ENCODE data around the gene KIAA1755. TPM values are rescaled to one million over a fixed set of nuclear protein-coding genes. Genes with fewer than 3 reads are reported as not detected.

Gene KIAA1755
- total RNA-seq, 6 experiments from 2014 or later: 0.06 to 2.7 (median 1.5) TPM

DNA sequence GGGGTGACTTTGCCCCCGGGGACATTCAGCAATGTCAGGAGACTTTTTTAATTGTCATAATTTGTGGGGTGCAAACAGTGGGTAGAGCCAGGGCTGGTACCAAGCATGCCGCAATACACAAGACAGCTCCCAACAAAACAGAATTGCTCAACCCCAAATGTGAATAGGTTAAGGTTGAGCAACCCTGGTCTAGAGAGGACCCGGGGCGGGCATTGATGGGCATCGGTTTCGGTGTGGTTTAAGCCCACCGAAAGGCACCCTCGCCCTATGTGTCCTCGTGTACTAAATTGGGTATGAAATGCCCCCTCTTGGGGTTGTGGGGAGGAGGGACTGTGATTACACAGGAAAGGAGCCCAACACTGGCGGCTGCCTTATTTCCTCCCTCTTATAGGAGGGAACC, 36.0 kb downstream of the KIAA1755 start:
- 47% methylated on average over 3 of the region's 10 CpGs for WGBS (ENCODE audit: insufficient coverage, low coverage, low lambda C conversion rate, missing lambda C conversion rate)
- Histone ChIP-seq H3K36me3 (no peaks in the 10 kb centered on the region), H3K4me1 (peaks cover 0 to 5% (median 0%) of the 10 kb centered on the region in 4 donors), H3K27ac (no peak overlapping the region), H3K9me3 (no peaks in the 10 kb centered on the region), H3K27me3 (no peaks in the 10 kb centered on the region), H3K4me3 (no peak overlapping the region)
- ATAC-seq: peak in 2 of 4 donors; percentile 21
- intact Hi-C loops (cut with DNase I): no loop called here
- no peak for TF ChIP-seq POLR2A (IDR thresholded peaks at IDR 0.05)
- TF ChIP-seq, protein P1, sequence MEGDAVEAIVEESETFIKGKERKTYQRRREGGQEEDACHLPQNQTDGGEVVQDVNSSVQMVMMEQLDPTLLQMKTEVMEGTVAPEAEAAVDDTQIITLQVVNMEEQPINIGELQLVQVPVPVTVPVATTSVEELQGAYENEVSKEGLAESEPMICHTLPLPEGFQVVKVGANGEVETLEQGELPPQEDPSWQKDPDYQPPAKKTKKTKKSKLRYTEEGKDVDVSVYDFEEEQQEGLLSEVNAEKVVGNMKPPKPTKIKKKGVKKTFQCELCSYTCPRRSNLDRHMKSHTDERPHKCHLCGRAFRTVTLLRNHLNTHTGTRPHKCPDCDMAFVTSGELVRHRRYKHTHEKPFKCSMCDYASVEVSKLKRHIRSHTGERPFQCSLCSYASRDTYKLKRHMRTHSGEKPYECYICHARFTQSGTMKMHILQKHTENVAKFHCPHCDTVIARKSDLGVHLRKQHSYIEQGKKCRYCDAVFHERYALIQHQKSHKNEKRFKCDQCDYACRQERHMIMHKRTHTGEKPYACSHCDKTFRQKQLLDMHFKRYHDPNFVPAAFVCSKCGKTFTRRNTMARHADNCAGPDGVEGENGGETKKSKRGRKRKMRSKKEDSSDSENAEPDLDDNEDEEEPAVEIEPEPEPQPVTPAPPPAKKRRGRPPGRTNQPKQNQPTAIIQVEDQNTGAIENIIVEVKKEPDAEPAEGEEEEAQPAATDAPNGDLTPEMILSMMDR (IDR thresholded peaks at IDR 0.05): no peak
- no peak for DNase-seq

DNA sequence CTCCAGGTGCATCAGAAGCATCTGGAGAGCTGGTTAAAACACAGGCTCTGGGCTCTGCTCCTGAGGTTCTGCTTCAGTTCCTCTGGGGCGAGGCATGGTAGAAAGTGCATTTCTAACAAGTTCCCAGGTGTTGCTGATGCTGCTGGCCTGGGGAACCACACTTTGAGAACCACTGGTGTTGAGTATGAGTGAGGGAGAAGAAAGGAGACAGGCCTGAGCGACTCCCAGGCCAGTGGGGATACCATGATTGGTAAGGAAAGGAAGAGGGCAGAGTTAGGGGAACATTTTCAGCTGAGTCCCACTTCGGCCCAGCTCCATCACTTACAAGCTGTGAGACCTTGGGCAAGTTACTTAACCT, 36.8 kb downstream of the KIAA1755 start:
- 66% methylated on average over 2 of the region's 3 CpGs for WGBS (ENCODE audit: insufficient coverage, low coverage, low lambda C conversion rate, missing lambda C conversion rate)
- no peak for TF ChIP-seq POLR2A (IDR thresholded peaks at IDR 0.05)
- TF ChIP-seq, protein P1 (IDR thresholded peaks at IDR 0.05): no peak
- no peak overlapping the region for H3K4me3 ChIP-seq
- H3K27ac ChIP-seq: no peak overlapping the region
- H3K4me1 ChIP-seq: peaks cover 0 to 5% (median 0%) of the 10 kb centered on the region in 4 donors
- no peaks in the 10 kb centered on the region for H3K27me3 ChIP-seq
- no peaks in the 10 kb centered on the region for H3K9me3 ChIP-seq
- ATAC-seq: no peak
- DNase-seq: no peak
- intact Hi-C loops (cut with DNase I): loop anchor here in 1 of 2 donors (2.0 kb wide), 1 partner anchor 167 kb away; no protein-coding TSS in a partner anchor
- no peaks in the 10 kb centered on the region for H3K36me3 ChIP-seq

DNA sequence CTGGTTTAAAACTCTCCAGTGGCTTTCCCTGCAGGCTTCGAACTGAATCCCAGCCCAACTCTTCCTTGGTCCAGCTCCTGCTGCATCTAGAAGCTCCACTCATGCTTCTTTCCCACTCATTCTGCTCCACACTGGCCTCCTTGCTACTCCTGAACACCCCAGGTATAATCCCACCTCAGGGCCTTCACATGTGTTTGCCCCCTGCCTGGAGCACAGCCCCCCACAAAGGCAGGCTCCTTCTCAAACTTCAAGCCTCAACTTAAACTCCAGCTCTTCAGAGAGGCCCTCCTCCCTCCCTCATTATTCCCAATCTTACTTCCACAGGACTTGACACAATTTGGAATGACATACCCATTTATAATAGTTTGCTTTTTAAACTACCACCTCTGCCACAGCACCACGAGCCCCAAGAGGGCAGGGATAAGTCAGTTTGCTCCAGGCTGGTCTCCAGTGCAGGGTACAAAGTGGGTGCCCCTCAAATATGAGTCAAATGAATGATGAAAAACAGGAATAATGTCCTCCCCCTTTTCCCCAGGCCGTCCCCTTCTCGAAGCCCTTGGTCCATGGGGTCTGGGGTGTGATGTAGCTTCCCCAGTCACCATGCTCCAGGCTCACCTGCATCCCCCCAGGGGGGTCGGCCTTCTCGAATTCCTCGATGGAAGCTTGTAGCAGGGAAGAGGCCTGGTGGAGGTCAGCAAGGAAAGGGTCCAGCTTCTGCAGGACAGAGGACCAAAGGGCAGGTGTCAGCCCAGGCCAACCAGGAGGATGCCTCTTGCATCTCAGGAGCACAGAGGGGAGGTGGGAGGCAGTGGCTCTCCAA, 37.4 kb downstream of the KIAA1755 start:
- TF ChIP-seq, protein P1 (IDR thresholded peaks at IDR 0.05): no peak
- TF ChIP-seq POLR2A (IDR thresholded peaks at IDR 0.05): no peak
- no peak overlapping the region for H3K4me3 ChIP-seq
- no peak overlapping the region for H3K27ac ChIP-seq
- intact Hi-C loops (cut with DNase I): loop anchor here in 1 of 2 donors (2.0 kb wide), 1 partner anchor 166 kb away; no protein-coding TSS in a partner anchor
- no peaks in the 10 kb centered on the region for H3K36me3 ChIP-seq
- no peaks in the 10 kb centered on the region for H3K27me3 ChIP-seq
- 30% methylated on average over 4 of the region's 7 CpGs for WGBS (ENCODE audit: insufficient coverage, low coverage, low lambda C conversion rate, missing lambda C conversion rate)
- ATAC-seq (no peak), DNase-seq (no peak)
- no peaks in the 10 kb centered on the region for H3K9me3 ChIP-seq
- H3K4me1 ChIP-seq: peaks cover 0 to 5% (median 0%) of the 10 kb centered on the region in 4 donors

DNA sequence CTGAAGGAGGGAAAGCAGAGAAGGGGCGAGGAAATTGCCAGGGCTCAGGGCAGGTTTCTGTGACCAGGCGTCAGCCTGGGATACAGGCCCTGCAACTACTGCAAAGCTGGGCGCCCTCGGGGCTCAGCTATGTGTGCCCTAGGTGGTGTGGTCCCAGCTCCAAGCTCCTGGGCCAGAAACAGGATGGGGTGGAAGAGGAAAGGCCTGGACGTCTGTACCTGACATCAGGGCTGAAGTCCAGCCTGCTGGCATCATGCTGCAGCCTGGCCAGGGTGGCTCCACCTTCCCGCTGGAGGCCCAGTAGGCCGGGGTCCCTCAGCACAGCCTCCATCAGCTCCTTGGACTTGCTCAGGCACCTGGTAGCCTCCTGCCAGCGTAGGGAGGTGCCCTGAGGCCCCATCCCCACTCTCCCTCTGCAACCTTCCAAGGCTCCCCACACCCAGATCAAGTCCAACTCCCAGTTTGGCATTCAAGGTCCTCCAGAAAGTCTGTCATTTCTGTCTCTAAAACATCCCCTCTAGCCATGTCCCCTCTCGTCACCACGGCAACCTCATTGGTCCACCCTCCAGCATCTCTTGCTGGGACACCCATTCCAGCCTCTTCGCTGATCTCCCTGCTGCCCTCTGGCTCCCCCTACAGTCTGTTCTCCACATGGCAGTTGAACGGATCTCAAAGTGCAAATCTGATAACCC, 38.2 kb downstream of the KIAA1755 start:
- Histone ChIP-seq H3K4me3 (no peak overlapping the region), H3K4me1 (peaks cover 0 to 5% (median 0%) of the 10 kb centered on the region in 4 donors), H3K36me3 (no peaks in the 10 kb centered on the region), H3K27ac (no peak overlapping the region), H3K9me3 (no peaks in the 10 kb centered on the region), H3K27me3 (no peaks in the 10 kb centered on the region)
- intact Hi-C loops (cut with DNase I): loop anchor here in 1 of 2 donors (2.0 kb wide), 1 partner anchor 166 kb away; no protein-coding TSS in a partner anchor
- TF ChIP-seq, protein P1 (IDR thresholded peaks at IDR 0.05): peak; percentile 87 to 92 (median 90)
- TF ChIP-seq POLR2A (IDR thresholded peaks at IDR 0.05): no peak
- DNase-seq (peak; percentile 64 to 78 (median 67)), ATAC-seq (peak; percentile 75 to 84 (median 81))
- 9% methylated on average over 4 of the region's 12 CpGs for WGBS (ENCODE audit: insufficient coverage, low coverage, low lambda C conversion rate, missing lambda C conversion rate)
